ENCODE results near the gene PRRT1.

DNA sequence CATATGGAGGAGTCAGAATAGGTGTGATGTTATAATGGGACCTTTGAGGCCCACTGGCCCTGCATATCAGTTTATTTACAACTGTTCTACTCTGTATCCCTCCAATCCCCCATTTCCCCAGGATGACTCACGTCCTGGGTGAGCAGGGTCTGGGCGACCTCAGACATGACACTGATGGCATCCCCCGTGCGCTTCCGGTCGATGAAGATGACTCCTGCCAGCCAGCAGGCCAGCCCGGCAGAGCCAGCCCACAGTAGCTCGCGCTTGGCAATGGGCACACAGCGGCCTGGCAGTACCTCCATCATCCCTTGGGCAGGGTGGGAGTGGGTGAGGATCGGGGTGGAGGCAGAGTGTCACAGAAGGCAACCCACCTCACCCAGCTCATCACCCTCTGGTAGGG is 18.6 kb upstream of the PRRT1 start:
- no peak for TF ChIP-seq EZH2 (IDR thresholded peaks at IDR 0.05; ENCODE audit: insufficient read depth, poor library complexity, severe bottlenecking)
- no peak for TF ChIP-seq EZH2phosphoT487 (IDR thresholded peaks at IDR 0.05; ENCODE audit: insufficient read depth, low read depth)
